Fibroblast of mammary gland (primary cell): ENCODE data around the gene TCF19.
A peak's percentile ranks its signal among the peaks of the same experiment; 100 is the strongest.
"Not testable (repeated sequence)": the region's sequence is repeated elsewhere in the genome, so short reads cannot be mapped to it uniquely, and the experiment has no call there.

Experiments used
- DNase-seq: peaks from one replicate; pipeline ENCODE4 v3.0.0-alpha.2; 2010; ENCODE audit warnings: low read depth
- H3K4me3 ChIP-seq: 2 replicates; pipeline ENCODE4 v1.5.1; 2011; ENCODE audit warnings: low read depth, mild to moderate bottlenecking, low read length, moderate library complexity; ENCODE audit not compliant: control insufficient read depth
- TF ChIP-seq, protein P1 (sequence below): conservative IDR thresholded peaks from 2 replicates; pipeline ENCODE4 v1.5.1; 2011; ENCODE audit warnings: low read depth, low read length, inconsistent platforms; ENCODE audit not compliant: control insufficient read depth, insufficient read depth

The TCF19 gene

DNA sequence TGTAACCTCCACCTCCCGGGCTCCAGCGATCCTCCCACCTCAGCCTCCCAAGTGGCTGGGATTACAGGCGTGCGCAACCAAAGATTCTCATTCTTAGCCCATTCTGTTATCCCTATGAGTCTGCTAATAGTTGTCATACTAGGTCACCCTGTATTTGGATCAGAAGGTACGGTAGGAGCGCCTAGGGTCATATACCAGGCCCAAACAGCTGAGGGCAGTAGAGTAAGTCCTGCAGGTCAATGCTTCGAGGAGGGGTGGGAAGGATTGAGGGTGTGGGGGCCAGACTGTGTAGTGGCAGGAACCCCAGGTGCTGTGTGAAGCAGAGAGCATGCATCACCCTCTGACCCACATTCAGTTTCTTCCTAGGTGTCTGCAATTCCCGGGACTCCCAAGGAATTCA lies 34.8 kb downstream of the TCF19 start:
- TF ChIP-seq, protein P1, sequence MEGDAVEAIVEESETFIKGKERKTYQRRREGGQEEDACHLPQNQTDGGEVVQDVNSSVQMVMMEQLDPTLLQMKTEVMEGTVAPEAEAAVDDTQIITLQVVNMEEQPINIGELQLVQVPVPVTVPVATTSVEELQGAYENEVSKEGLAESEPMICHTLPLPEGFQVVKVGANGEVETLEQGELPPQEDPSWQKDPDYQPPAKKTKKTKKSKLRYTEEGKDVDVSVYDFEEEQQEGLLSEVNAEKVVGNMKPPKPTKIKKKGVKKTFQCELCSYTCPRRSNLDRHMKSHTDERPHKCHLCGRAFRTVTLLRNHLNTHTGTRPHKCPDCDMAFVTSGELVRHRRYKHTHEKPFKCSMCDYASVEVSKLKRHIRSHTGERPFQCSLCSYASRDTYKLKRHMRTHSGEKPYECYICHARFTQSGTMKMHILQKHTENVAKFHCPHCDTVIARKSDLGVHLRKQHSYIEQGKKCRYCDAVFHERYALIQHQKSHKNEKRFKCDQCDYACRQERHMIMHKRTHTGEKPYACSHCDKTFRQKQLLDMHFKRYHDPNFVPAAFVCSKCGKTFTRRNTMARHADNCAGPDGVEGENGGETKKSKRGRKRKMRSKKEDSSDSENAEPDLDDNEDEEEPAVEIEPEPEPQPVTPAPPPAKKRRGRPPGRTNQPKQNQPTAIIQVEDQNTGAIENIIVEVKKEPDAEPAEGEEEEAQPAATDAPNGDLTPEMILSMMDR = no peak
- no peak for DNase-seq
- H3K4me3 ChIP-seq = no peak overlapping the region

DNA sequence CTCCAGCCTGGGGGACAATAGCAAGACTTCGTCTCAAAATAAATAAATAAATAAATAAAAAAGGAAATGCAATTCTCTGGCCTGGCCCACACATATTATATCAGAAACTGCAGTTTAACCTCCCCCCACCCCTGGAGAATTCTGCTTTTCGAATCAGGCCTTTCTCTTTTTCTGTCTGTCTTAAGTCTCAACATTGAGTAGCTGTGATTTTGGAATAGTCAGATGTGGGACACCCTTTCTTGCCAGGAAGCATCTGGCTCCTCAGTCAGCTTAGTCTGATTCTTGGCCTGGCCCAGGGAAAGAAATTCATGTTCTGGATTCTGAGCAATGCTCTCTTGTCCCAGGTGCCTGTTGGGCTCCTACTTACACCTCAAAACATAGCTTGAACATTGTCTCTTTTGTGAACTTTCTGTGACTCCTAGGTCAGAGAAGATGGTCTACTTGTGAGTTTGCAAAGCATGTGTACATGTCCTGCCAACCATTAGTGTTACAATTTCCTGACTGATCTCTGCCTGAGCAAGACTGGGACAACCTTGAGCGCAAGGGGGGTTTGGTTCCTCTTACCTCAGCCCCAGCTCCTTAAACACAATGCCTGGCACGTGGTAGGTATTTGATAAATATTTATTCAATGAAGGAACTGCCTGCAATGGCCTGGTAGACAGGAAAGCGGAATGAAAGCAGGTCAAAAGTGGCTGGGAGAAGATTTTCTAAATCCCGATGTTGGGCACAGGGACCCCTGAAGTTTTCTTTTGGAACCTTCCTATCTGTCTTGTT lies 35.9 kb downstream of the TCF19 start:
- DNase-seq = no peak
- TF ChIP-seq, protein P1 = no peak
- H3K4me3 ChIP-seq = no peak overlapping the region

DNA sequence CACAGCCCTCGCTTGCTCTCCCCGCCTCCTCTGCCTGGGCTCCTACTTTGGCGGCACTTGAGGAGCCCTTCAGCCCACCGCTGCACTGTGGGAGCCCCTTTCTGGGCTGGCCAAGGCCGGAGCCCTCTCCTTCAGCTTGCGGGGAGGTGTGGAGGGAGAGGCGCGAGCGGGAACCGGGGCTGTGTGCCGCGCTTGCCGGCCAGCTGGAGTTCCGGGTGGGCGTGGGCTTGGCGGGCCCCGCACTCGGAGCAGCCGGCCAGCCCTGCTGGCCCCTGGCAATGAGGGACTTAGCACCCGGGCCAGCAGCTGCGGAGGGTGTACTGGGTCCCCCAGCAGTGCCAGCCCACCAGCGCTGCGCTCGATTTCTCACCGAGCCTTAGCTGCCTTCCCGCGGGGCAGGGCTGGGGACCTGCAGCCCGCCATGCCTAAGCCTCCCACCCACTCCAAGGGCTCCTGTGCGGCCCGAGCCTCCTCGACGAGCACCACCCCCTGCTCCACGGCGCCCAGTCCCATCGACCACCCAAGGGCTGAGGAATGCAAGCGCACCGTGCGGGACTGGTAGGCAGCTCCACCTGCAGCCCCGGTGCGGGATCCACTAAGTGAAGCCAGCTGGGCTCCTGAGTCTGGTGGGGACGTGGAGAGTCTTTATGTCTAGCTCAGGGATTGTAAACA lies 37.1 kb downstream of the TCF19 start:
- not testable (repeated sequence) for H3K4me3 ChIP-seq, DNase-seq

DNA sequence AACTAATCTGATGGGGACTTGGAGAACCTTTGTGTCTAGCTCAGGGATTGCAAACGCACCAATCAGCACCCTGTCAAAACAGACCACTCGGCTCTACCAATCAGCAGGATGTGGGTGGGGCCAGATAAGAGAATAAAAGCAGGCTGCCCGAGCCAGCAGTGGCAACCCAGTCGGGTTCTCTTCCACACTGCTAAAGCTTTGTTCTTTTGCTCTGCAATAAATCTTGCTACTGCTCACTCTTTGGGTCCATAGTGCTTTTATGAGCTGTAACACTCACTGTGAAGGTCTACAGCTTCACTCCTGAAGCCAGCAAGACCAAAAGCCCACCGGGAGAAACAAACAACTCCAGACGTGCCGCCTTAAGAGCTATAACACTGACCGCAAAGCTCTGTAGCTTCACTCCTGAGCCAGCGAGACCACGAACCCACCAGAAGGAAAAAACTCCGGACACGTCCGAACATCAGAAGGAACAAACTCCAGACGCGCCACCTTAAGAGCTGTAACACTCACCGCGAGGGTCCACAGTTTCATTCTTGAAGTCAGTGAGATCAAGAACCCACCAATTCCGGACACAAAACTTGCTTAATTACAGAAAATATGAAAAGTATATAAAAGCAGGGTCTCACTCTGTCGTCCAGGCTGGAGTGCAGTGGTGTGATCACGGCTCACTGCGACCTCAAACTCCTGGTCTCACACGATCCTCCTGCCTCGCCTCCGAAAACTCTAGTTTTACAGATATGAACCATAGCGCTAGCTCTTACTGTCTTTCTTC lies 38.0 kb downstream of the TCF19 start:
- not testable (repeated sequence) for H3K4me3 ChIP-seq, DNase-seq

DNA sequence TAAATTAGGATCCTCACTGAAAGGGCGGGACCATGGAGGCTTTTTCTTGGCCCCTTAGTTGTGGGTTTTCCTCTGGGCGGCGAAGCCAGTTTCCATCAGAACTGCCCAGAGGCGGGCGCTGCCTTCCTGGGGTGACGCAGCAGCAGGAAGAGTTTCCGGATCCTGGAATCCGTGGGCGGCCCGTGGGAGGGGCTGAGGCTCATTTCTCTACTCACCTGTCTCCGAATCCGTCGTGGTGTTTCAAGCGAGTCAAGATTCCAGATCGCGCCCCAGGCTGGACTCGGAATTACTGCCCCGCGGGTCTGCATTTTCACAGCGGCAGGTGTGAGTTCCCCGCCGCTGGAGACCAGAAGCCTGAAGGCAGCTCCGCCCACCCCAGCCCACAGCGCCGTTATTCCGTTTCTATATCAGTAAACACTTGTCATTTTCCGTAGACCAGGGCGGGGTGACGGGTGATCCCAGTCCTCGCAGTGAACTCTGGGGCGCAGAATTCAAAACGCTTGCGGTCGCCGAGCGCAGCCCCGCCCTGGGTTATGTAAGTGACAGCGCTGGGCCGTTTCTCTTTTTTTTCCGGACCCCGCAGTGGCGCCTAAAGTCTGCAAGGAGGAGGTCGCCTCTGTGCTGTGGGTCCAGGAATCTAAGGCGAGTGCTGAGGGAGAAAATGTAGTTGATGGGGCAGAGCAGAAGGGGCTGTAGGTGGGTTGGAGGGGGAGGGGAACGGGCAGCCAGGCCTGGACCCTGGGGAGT lies 39.3 kb downstream of the TCF19 start:
- peak overlapping the region; percentile 79 for H3K4me3 ChIP-seq
- DNase-seq = peak; percentile 71
- TF ChIP-seq, protein P1 = no peak

DNA sequence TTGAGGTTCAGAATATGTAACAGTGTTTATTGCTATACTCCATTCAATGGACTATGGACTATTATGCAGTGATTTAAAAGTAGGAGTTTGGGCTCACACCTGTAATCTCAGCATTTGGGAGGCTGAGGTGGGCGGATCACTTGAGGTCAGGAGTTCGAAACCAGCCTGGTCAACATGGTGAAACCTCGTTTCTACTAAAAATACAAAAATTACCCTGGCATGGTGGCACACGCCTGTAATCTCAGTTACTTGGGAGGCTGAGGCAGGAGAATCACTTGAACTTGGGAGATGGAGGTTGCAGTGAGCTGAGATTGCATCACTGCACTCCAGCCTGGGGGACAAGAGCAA lies 40.7 kb downstream of the TCF19 start:
- DNase-seq, H3K4me3 ChIP-seq: not testable (repeated sequence)

DNA sequence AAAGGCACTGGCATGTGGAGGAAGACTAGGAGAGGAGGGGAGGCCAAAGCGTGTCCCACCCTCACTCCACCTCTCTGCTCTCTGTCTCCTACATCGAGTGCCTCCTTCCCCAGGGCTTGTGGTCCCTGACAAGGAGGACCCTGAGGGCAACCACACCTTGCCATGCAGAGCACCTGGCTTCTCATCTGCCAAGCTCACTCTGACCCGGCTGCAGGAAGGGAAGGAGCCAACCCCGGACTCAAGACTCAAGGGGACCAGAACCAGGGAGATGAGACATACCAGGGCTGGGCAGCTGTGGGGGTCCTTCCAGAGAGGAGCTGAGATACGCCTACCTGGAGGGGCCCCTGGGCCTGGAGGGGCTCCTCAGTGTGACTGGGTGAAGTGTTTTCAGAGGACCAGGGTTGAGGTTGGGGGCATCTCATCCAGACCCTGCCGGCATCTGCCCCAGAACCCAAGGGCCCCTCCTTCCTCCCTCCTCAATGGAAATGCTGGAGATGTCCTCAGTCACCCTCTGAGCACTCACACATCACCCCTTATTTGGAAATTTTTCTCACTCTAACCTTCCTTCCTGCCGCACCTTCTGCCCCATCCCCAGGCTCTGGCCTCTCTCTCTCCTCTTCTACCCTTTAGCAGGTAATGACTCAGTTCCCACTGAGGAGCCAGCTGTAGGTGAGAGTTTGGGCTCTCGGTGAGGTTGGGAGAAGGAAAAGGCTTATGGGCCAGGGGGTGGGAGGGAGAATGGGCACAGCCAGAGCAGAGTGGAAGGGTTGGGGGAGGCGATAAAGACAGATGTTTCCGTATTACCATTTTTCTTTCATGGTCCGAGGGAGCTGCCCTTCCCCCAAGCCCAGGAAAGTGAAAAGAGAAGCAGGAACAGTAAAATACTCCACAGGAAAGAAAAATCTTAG lies 44.1 kb downstream of the TCF19 start:
- H3K4me3 ChIP-seq = no peak overlapping the region
- TF ChIP-seq, protein P1 = no peak
- DNase-seq = no peak
